ENCODE data around the gene RRH.
A peak's percentile ranks its signal among the peaks of the same experiment; 100 is the strongest.
"Not testable (repeated sequence)": the region's sequence is repeated elsewhere in the genome, so short reads cannot be mapped to it uniquely, and the experiment has no call there.

The RRH gene, protein sequence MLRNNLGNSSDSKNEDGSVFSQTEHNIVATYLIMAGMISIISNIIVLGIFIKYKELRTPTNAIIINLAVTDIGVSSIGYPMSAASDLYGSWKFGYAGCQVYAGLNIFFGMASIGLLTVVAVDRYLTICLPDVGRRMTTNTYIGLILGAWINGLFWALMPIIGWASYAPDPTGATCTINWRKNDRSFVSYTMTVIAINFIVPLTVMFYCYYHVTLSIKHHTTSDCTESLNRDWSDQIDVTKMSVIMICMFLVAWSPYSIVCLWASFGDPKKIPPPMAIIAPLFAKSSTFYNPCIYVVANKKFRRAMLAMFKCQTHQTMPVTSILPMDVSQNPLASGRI

GRCh38 chr4:109827672-109828071, at the start of gene RRH:
TSS of gene RRH (plus strand) at chr4:109827972. CDS start at chr4:109828028, 56 bp downstream.
- DNase-seq, result no peak

- DNase-seq, result not testable (repeated sequence)
Observed at GRCh38 chr4:109782092-109782491, 45.7 kb upstream of the RRH start.

GRCh38 chr4:109786846-109787245, 40.9 kb upstream of the RRH start:
- no peak for DNase-seq

DNA sequence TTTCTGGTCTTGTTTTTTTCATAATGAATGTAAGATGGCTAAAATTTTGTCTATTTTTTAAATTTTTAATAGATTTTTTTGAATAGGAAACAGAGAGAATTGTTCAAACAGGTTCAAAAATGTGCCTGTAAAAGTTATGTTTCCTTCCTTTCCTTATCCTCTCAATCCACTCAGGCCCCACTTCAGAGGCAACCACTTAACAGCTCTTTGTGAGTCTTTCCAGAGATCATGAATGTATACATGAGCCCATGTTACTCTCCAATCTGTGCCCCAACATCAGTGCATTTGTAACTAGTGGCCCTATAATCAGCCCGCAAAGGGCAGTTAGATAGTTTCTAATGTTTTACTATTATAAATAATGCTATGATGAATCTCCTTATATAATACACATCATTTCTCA, 40.0 kb upstream of the RRH start:
- no peak for DNase-seq

DNA sequence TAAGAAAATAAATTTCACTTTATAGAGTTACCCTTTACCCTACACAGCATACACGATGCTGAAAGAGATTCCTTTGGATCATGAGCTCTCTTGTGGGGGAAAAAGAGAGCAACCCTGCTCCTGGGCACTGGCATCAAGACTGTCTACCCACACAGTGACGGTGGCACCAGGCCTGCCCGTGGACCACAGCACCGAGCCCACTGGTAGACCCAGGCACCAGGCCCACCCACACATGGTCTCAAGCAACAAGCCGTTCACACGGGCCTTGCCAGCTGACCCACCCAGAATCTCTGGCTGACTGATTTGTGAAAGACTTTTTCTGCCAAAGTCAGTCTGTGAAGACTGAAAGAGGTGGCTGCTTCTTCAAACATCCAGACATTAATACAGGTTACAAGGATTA, 32.7 kb upstream of the RRH start:
- no peak for DNase-seq

DNA sequence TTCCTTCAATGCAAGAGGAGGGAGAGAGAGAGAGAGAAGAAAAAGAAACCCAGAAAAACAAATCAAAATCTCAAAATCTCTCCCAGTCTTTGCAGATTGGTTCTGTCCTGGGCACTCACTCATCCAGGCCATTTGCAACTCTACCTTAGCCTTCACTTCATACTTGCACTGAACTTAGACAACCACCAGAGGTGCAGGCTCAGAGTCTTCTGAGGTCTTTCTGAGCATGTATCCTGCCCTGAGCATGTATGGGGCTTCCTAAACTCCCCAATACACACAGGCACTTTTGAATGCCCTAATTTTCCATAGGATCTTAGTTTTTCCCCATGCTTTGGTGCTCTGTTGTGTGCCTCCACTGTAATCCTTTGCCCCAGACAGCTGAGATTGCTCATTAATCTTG, 28.9 kb upstream of the RRH start:
- DNase-seq, result no peak

- DNase-seq, result no peak
Observed at GRCh38 chr4:109801099-109801789, 26.5 kb upstream of the RRH start.

GRCh38 chr4:109801895-109802319, 25.9 kb upstream of the RRH start, which contains the start of gene CFI:
TSS of gene CFI (minus strand) at chr4:109801999. CDS start at chr4:109801971, 28 bp downstream.
- no peak for DNase-seq

- DNase-seq, result peak; percentile 48
Observed at GRCh38 chr4:109803924-109804571, 23.7 kb upstream of the RRH start.

GRCh38 chr4:109809655-109810054, 18.1 kb upstream of the RRH start:
- DNase-seq, result no peak

- no peak for DNase-seq
Observed at GRCh38 chr4:109810552-109811387, 17.0 kb upstream of the RRH start.

DNA sequence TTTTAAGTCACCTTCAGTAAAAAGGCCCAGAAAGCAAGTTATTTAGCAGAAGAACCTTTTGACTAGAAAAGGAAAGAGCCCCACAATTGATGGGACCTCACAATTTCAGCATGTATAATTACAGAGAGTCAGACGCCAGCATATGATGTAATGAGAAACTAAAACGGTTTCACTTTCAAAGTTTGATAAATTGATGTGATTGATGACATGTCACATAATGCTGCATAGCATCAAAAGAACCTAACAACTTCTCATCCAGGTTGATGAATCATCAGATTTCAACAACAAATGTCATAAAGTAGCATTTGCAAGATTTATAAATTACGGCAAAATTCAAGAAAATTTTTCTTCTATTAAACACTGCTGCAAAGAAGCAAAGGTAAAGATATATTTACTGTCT, 16.1 kb upstream of the RRH start:
- no peak for DNase-seq

GRCh38 chr4:109815151-109816081, 12.4 kb upstream of the RRH start, which contains the start of gene GAR1:
TSS of gene GAR1 (plus strand) at chr4:109815762. CDS start at chr4:109816165, 403 bp downstream.
- DNase-seq, result peak; percentile 90

GRCh38 chr4:109816082-109816442, 11.7 kb upstream of the RRH start:
- peak; percentile 59 for DNase-seq

- no peak for DNase-seq
Observed at GRCh38 chr4:109816894-109817293, 10.9 kb upstream of the RRH start.

- no peak for DNase-seq
Observed at GRCh38 chr4:109818268-109818667, 9.5 kb upstream of the RRH start.

DNA sequence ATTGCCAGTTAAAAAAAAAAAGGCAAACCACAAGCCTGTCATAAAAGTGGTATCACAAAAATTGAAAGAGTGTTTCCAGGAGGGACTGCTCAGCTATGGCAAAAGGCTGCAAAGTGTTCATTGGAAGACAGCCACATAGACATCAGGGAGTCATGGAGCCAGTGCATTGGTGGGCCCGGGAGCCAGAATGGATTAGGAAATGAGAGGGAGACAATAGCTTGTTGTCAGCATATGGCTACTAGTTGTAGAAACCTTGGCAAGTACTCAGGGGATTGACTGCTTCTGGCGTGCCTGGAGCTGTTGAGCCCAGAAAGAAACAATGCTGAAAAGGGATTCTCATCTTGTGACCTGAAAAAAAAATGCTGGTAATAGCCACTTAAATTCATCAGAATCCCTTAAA, 7.2 kb upstream of the RRH start:
- no peak for DNase-seq

DNA sequence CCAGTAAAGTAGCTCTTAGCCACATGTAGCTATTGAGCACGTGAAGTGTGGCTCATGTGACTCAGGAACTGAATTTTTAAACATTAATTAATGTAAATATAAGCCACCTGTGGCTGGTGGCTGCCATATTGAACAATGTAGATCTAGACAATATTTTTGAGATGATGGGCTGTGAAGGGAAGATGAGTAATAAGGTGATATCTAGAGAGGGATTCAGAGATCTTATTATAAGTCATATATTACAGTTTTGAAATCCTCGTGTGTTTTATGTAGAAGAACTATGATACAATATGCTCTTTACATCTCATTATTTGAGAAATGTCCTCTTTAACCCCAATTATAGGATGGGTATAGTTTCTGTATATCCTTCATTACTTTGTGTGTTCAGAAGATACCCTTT, 6.6 kb upstream of the RRH start:
- no peak for DNase-seq

DNA sequence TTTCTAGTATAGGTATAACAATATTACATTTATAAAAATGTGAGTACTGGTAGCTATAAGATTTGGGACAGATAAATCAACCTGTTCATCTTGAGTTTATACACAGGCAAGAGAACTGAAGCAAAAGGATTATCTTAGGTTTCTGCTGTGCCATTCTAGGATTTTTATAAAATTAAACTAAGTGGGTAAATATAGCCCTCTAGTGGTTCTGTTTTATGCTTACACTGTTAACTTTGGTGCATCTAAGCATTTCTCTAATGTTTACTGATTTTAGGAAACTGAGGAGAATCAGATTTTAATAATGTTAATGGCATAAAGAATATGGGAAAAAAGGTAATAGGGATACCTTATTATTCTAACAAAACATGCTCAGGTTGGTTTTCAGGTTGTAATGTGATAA, 1.1 kb upstream of the RRH start:
- peak; percentile 37 for DNase-seq

- DNase-seq, result no peak
Observed at GRCh38 chr4:109833756-109834155, 6.0 kb downstream of the RRH start.

GRCh38 chr4:109836985-109837384, 9.2 kb downstream of the RRH start:
- DNase-seq, result no peak

All from CD4-positive, alpha-beta T cell treated with Interleukin-21 for 1 hour (primary cell).